ENCODE measurements around the gene POC5.

Gene POC5

DNA sequence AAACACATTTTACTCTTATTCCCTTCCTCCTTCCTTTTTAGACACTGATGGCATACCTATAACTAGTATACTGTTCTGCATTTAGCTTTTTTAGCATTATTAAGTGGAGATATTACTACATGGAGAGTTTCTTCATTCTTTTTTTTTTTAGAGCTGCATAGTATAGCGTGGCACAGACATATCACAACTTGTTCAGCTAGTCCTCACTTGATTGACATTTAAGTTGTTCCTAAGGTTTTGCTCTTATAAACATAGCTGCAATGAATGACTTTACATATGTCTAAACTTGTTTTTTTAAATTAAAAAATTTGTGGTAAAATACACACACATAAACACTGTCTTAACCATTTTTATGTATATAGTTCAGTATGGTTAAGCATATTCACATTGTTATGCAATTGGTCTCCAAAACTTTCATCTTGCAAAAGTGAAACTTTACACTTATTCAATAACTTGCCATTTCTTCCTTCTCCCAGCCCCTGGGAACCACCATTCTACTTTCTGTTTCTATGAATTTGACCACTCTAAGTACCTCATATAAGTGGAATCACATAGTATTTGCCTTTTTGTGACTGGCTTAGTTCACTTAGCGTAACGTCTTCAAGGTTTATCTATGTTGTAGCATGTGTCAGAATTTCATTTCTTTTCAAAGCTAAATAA lies 57.3 kb downstream of the POC5 start:
- DNase-seq (ENCODE audit: low read depth), result no peak

GRCh38 chr5:75656311-75657003 lies 60.8 kb downstream of the POC5 start:
- no peak for DNase-seq (ENCODE audit: low read depth)

DNA sequence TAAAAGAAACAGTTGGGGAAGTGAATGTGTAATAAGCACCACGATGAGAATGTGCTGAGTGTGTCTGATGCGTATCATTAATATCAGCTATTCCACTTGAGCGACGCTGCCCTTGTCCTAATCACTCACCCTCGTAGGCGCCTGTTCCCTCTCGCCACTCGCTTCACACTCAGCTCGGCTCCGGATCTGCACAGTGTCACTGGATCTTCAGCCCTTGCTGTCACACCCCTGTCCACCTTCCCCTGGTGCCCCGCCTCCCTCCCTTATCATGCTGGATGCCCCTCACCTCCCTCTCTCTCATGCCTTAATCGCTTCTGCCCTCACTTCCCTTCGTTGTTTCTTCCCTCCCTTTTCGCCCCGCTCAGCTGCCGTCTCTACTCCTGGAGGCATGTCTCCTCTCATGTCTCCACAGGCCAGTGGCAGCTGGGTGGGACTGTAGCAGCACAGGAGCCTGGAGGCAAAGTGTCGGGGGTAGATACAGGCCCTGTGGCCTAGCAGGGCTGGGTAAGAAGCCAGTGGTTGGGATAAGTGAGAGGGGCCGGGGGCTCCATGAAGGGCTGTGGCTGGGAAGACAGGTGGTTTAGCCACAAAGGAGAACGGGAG lies 62.4 kb downstream of the POC5 start:
- no peak for DNase-seq (ENCODE audit: low read depth)

- DNase-seq (ENCODE audit: low read depth), result no peak
Observed at GRCh38 chr5:75653521-75653920, 63.7 kb downstream of the POC5 start.

- DNase-seq (ENCODE audit: low read depth), result no peak
Observed at GRCh38 chr5:75651575-75652238, 65.5 kb downstream of the POC5 start.

DNA sequence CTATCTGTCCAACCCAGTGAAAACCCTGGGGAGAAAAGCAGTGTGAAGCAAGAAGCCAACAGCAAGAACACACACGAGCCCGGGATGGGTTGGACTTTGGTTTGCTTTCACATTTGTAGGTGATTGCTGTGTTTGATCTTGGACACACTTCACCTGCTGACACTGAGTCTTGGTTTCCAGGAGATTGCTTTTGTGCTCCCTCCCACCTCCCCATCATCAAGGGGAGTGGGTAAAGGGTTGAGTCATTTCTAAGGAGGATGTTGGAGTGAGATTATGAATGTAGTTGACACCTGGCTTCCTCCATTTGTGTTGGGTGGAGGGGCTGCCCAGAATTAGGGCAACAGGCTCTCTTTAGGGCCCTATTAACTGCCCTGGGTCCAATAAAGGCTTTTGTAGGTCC lies 68.5 kb downstream of the POC5 start:
- no peak for DNase-seq (ENCODE audit: low read depth)

- DNase-seq (ENCODE audit: low read depth), result no peak
Observed at GRCh38 chr5:75640826-75641225, 76.4 kb downstream of the POC5 start.

DNA sequence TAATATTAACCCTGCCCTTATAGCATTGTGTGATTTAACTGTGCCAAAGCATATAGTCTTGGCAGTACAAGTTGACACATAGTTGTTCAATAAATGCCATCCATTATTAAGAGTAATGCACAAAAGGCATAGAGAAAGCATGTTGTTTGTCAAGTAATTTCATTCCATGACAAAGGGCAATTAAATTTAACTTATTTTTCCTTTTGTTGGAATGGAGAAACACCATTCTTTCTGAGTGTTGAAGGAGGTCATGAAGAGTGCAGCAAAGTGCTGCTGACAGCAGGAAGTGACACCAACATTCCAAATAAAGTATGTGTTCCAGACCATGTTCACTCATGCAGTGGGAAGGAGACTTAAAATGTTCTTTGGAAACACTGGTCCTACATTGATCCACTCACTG lies 76.8 kb downstream of the POC5 start:
- DNase-seq (ENCODE audit: low read depth), result no peak

- DNase-seq (ENCODE audit: low read depth), result no peak
Observed at GRCh38 chr5:75639535-75640311, 77.5 kb downstream of the POC5 start.

DNA sequence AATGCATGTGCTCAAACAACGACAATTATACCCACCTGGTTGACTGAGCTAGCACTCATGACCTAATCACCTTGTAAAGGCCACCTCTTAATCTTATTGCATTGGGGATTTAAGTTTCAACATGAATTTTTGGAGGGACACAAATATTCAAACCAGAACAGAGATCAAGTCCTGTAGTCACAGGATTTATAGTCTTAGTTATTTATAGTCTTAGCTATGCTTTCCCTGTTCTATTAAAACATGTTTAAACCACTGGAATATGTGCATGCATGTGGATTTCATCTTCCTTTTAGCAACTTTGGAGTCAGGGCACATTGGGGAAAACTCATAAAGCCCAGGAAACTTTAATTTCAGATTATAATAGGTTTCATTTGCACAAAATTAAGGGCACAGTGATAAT lies 79.3 kb downstream of the POC5 start:
- DNase-seq (ENCODE audit: low read depth), result no peak

DNA sequence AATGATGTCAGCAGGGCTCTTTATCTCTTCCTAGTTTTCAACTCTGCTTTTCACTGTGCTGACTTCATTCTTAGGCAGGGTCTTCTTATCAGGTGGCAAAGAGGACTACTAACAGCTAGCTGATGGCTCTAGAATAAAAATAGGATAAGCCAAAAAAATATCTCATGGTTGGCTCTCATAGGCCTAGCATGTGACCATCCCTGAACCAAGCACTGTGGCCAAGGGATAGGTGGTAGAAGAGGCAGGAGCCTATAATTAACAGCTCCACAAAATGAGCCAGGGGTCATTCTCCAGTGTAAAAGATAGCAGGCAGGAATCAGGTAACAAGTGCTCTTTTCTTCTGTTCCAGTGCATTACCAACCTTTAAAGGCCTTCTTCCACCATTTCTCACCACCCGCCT lies 84.9 kb downstream of the POC5 start:
- DNase-seq (ENCODE audit: low read depth), result no peak

DNA sequence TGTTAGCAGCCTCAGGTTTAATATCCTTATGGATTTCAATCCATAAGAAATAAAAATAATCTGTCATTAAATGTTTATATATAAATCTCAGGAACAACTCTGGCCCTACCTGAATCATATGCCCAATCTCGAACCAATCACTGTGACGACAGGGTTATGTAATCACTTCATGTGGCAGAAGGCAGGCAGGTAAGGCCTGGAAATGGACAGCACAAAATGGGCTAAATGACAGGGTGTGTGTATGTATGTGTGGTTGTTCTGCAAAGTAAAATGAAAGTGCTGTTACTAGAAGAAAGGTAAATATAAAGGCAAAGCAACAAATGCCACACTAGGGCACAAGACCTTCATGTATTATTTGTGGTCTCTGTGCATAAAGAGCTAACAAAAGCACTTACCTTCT lies 86.4 kb downstream of the POC5 start:
- DNase-seq (ENCODE audit: low read depth), result no peak

- no peak for DNase-seq (ENCODE audit: low read depth)
Observed at GRCh38 chr5:75627801-75628200, 89.4 kb downstream of the POC5 start.

DNA sequence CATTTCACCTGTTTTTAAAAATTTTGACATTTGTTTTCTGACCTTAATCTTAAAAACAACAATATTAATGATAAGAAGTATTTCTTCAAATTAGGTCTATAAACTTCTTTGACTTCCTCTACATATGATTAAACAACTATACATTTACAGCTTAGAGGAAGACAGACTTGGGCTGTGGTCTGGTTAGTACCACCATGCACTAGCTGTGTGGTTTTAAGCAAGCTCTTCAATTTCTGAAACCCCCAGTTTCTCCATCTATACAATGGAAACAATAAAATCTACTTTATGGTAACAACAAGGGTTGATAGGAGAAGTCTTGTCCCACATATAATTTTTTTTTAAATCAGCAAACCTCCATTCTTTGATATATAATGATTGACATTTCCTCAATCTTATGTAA lies 90.3 kb downstream of the POC5 start:
- no peak for DNase-seq (ENCODE audit: low read depth)

Data from CMK (cell line).